Measurements from ENCODE around the gene MAS1L. TPM values are rescaled to one million over a fixed set of nuclear protein-coding genes. Genes with fewer than 3 reads are reported as not detected.

MAS1L gene
- polyA plus RNA-seq, 1 donor from 2014 or later = not detected

DNA sequence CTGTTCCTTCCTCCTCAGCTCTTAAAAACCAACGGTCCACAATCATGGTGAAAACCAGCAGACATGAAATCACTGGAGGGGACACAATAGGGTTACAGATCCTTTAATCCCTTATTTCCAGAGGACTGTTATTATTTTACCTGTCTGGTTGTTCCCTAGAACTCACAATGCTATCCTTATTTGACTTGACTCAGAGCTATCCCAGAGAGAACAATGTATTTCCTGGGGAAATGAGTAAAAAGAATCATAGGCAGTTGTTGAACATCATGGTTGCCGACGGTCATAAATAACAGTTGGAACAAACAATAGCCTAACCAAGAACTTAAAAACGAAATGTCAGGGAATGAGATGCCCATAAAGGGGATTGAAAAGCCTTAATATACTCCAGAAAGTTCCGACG lies 21.5 kb downstream of the MAS1L start:
- no peak overlapping the region for H3K4me3 ChIP-seq (ENCODE audit: low read length)
- H4K20me1 ChIP-seq (ENCODE audit: insufficient read depth) = no peaks in the 10 kb centered on the region
- H3F3A ChIP-seq (ENCODE audit: insufficient read depth, low read length, poor library complexity, severe bottlenecking) = no peaks in the 10 kb centered on the region
- TF ChIP-seq RAD21 (conservative IDR thresholded peaks at IDR 0.05) = no peak
- no peak for TF ChIP-seq TAF1 (IDR thresholded peaks at IDR 0.05; ENCODE audit: low read depth)
- no peak for TF ChIP-seq POLR2AphosphoS5 (IDR thresholded peaks at IDR 0.05)
- TF ChIP-seq, protein P1, sequence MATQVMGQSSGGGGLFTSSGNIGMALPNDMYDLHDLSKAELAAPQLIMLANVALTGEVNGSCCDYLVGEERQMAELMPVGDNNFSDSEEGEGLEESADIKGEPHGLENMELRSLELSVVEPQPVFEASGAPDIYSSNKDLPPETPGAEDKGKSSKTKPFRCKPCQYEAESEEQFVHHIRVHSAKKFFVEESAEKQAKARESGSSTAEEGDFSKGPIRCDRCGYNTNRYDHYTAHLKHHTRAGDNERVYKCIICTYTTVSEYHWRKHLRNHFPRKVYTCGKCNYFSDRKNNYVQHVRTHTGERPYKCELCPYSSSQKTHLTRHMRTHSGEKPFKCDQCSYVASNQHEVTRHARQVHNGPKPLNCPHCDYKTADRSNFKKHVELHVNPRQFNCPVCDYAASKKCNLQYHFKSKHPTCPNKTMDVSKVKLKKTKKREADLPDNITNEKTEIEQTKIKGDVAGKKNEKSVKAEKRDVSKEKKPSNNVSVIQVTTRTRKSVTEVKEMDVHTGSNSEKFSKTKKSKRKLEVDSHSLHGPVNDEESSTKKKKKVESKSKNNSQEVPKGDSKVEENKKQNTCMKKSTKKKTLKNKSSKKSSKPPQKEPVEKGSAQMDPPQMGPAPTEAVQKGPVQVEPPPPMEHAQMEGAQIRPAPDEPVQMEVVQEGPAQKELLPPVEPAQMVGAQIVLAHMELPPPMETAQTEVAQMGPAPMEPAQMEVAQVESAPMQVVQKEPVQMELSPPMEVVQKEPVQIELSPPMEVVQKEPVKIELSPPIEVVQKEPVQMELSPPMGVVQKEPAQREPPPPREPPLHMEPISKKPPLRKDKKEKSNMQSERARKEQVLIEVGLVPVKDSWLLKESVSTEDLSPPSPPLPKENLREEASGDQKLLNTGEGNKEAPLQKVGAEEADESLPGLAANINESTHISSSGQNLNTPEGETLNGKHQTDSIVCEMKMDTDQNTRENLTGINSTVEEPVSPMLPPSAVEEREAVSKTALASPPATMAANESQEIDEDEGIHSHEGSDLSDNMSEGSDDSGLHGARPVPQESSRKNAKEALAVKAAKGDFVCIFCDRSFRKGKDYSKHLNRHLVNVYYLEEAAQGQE (IDR thresholded peaks at IDR 0.05; ENCODE audit: borderline replicate concordance) = no peak
- no peak for TF ChIP-seq SMC3 (conservative IDR thresholded peaks at IDR 0.05; ENCODE audit: poor library complexity)
- TF ChIP-seq, protein P2, sequence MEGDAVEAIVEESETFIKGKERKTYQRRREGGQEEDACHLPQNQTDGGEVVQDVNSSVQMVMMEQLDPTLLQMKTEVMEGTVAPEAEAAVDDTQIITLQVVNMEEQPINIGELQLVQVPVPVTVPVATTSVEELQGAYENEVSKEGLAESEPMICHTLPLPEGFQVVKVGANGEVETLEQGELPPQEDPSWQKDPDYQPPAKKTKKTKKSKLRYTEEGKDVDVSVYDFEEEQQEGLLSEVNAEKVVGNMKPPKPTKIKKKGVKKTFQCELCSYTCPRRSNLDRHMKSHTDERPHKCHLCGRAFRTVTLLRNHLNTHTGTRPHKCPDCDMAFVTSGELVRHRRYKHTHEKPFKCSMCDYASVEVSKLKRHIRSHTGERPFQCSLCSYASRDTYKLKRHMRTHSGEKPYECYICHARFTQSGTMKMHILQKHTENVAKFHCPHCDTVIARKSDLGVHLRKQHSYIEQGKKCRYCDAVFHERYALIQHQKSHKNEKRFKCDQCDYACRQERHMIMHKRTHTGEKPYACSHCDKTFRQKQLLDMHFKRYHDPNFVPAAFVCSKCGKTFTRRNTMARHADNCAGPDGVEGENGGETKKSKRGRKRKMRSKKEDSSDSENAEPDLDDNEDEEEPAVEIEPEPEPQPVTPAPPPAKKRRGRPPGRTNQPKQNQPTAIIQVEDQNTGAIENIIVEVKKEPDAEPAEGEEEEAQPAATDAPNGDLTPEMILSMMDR (IDR thresholded peaks at IDR 0.05; ENCODE audit: poor library complexity, severe bottlenecking) = no peak
- no peaks in the 10 kb centered on the region for H3K27me3 ChIP-seq (ENCODE audit: insufficient read depth, low read depth, low read length)
- H3K9me2 ChIP-seq (ENCODE audit: insufficient read depth, low read length) = no peaks in the 10 kb centered on the region
- no peak overlapping the region for H3K9ac ChIP-seq (ENCODE audit: low read length)
- no peak overlapping the region for H3K27ac ChIP-seq (ENCODE audit: low read length)
- H3K79me2 ChIP-seq (replicated peaks; ENCODE audit: insufficient read depth, low read length) = no peaks in the 10 kb centered on the region
- H3K36me3 ChIP-seq (ENCODE audit: insufficient read depth, low read length) = no peaks in the 10 kb centered on the region
- H3K4me2 ChIP-seq (ENCODE audit: low read length) = no peak overlapping the region
- H3K9me3 ChIP-seq (ENCODE audit: low read length) = no peaks in the 10 kb centered on the region
- no peak overlapping the region for H2AFZ ChIP-seq (ENCODE audit: low read depth, low read length)

DNA sequence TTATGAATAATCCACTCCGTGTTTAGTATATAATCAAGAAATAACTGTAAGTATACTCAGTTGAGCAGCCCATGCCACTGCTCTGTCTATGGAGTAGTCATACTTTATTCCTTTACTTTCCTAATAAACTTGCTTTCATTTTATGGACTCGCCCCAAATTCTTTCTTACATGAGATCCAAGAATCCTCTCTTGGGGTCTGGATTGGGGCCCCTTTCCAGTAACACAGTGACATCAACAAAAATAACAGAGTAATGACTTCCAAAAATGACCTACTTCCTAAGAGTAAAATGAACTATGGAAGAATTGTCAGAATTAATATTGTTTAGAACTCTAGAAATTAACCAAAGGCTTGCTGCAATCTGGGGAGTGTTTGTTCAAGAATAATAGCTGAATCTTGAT lies 22.0 kb downstream of the MAS1L start:
- Histone ChIP-seq H4K20me1 (ENCODE audit: insufficient read depth) (no peaks in the 10 kb centered on the region), H3K36me3 (ENCODE audit: insufficient read depth, low read length) (no peaks in the 10 kb centered on the region), H3K79me2 (replicated peaks; ENCODE audit: insufficient read depth, low read length) (no peaks in the 10 kb centered on the region), H3K9ac (ENCODE audit: low read length) (no peak overlapping the region), H3K4me3 (ENCODE audit: low read length) (no peak overlapping the region), H3K27ac (ENCODE audit: low read length) (no peak overlapping the region), H3K27me3 (ENCODE audit: insufficient read depth, low read depth, low read length) (no peaks in the 10 kb centered on the region), H3K4me2 (ENCODE audit: low read length) (no peak overlapping the region), H2AFZ (ENCODE audit: low read depth, low read length) (no peak overlapping the region), H3K9me2 (ENCODE audit: insufficient read depth, low read length) (no peaks in the 10 kb centered on the region), H3K9me3 (ENCODE audit: low read length) (no peaks in the 10 kb centered on the region), H3F3A (ENCODE audit: insufficient read depth, low read length, poor library complexity, severe bottlenecking) (no peaks in the 10 kb centered on the region)
- TF ChIP-seq SMC3 (conservative IDR thresholded peaks at IDR 0.05; ENCODE audit: poor library complexity) = no peak
- TF ChIP-seq EZH2 (IDR thresholded peaks at IDR 0.05; ENCODE audit: borderline replicate concordance, insufficient read depth, low read length, poor library complexity, severe bottlenecking) = no peak
- TF ChIP-seq MXI1 (conservative IDR thresholded peaks at IDR 0.05; ENCODE audit: poor library complexity, severe bottlenecking) = no peak
- no peak for TF ChIP-seq EP300 (conservative IDR thresholded peaks at IDR 0.05; ENCODE audit: poor library complexity, severe bottlenecking)
- TF ChIP-seq, protein P1 (IDR thresholded peaks at IDR 0.05; ENCODE audit: borderline replicate concordance) = no peak
- no peak for TF ChIP-seq RAD21 (conservative IDR thresholded peaks at IDR 0.05)
- TF ChIP-seq POLR2AphosphoS5 (IDR thresholded peaks at IDR 0.05) = no peak
- TF ChIP-seq, protein P2 (IDR thresholded peaks at IDR 0.05; ENCODE audit: poor library complexity, severe bottlenecking) = no peak

Data from neural cell (in vitro differentiated cells).